HepG2 (cell line): ENCODE data around the gene IFNA6. TPM values are rescaled to one million over a fixed set of nuclear protein-coding genes. Genes with fewer than 3 reads are reported as not detected.

ENCODE experiments used
- ATF4 ChIP-seq, 2 experiments: fragments of 450-650 bp in 1 of 2; sonication (generic) in 1 of 2; formaldehyde crosslinking; IDR thresholded peaks; 2 replicates each; pipeline versions ENCODE4 v1.5.0 to v1.8.0; 2020 to 2022; ENCODE audit warnings: mild to moderate bottlenecking in 1 of 2, missing genetic modification reagents in 1 of 2
- CAMTA2 ChIP-seq: sonication (generic); formaldehyde crosslinking; IDR thresholded peaks from 2 replicates; pipeline ENCODE4 v1.4.0; 2020; ENCODE audit warnings: mild to moderate bottlenecking, missing genetic modification reagents, borderline replicate concordance
- DMTF1 ChIP-seq: sonication (generic); formaldehyde crosslinking; IDR thresholded peaks from 2 replicates; pipeline ENCODE4 v1.4.0; 2020; ENCODE audit warnings: mild to moderate bottlenecking, missing genetic modification reagents
- ETV5 ChIP-seq: IDR thresholded peaks from 2 replicates; pipeline ENCODE4 v1.6.1; 2018; ENCODE audit warnings: missing biosample characterization, missing genetic modification reagents, inconsistent platforms, borderline replicate concordance
- FOXA1 ChIP-seq, 2 experiments: fragments of 450-650 bp in 1 of 2; sonication (generic) in 1 of 2; formaldehyde crosslinking in 1 of 2; IDR thresholded peaks; 2 replicates each; pipeline versions ENCODE4 v1.4.0 to v1.6.1; 2016 to 2020; ENCODE audit warnings: missing genetic modification reagents in 1 of 2
- MAFG ChIP-seq: sonication (generic); formaldehyde crosslinking; IDR thresholded peaks from 2 replicates; pipeline ENCODE4 v1.5.1; 2020; ENCODE audit warnings: mild to moderate bottlenecking, missing genetic modification reagents
- NFE2L2 ChIP-seq: fragments of 150-350 bp; IDR thresholded peaks from 2 replicates; pipeline ENCODE4 v1.6.1; 2014; ENCODE audit warnings: low read length
- PHB2 ChIP-seq: fragments of 450-650 bp; IDR thresholded peaks from 2 replicates; pipeline ENCODE4 v1.6.1; 2018; ENCODE audit not compliant: partially characterized antibody
- SIN3B ChIP-seq: fragments of 150-350 bp; IDR thresholded peaks from 2 replicates; pipeline ENCODE4 v1.6.1; 2014; ENCODE audit warnings: low read length
- SNRNP70 ChIP-seq: fragments of 200-400 bp; formaldehyde crosslinking; IDR thresholded peaks from 2 replicates; pipeline ENCODE4 v1.6.1; 2017; ENCODE audit warnings: mild to moderate bottlenecking, low read depth, low read length, moderate library complexity
- SRSF4 ChIP-seq: fragments of 200-400 bp; formaldehyde crosslinking; IDR thresholded peaks from one replicate; pipeline ENCODE4 v1.6.1; 2018; ENCODE audit warnings: mild to moderate bottlenecking, low read depth, low read length, moderate library complexity; ENCODE audit not compliant: poor library complexity, severe bottlenecking
- ZNF350 ChIP-seq: sonication (generic); formaldehyde crosslinking; IDR thresholded peaks from 2 replicates; pipeline ENCODE4 v1.4.0; 2020; ENCODE audit warnings: mild to moderate bottlenecking, low read depth, missing genetic modification reagents, borderline replicate concordance
- ZNF430 ChIP-seq: sonication (generic); formaldehyde crosslinking; IDR thresholded peaks from 2 replicates; pipeline ENCODE4 v1.9.0; 2021; ENCODE audit warnings: mild to moderate bottlenecking, missing genetic modification reagents
- ZNF569 ChIP-seq: sonication (generic); formaldehyde crosslinking; IDR thresholded peaks from 2 replicates; pipeline ENCODE4 v1.5.0; 2020; ENCODE audit warnings: mild to moderate bottlenecking, missing genetic modification reagents, moderate library complexity, borderline replicate concordance
- ZNF629 ChIP-seq: sonication (generic); formaldehyde crosslinking; conservative IDR thresholded peaks from 2 replicates; pipeline ENCODE4 v1.5.0; 2020; ENCODE audit warnings: missing genetic modification reagents
- ZNF674 ChIP-seq: sonication (generic); formaldehyde crosslinking; IDR thresholded peaks from 2 replicates; pipeline ENCODE4 v1.5.0; 2020; ENCODE audit warnings: low read depth, mild to moderate bottlenecking, missing genetic modification reagents
- ZNF772 ChIP-seq: sonication (generic); formaldehyde crosslinking; IDR thresholded peaks from 2 replicates; pipeline ENCODE4 v1.5.0; 2020; ENCODE audit warnings: mild to moderate bottlenecking, missing genetic modification reagents
- ZNF773 ChIP-seq: sonication (generic); formaldehyde crosslinking; IDR thresholded peaks from 2 replicates; pipeline ENCODE4 v1.4.0; 2020; ENCODE audit warnings: missing genetic modification reagents, borderline replicate concordance
- ZSCAN21 ChIP-seq: sonication (generic); formaldehyde crosslinking; IDR thresholded peaks from 2 replicates; pipeline ENCODE4 v1.8.0; 2022; ENCODE audit warnings: mild to moderate bottlenecking, missing genetic modification reagents, moderate library complexity, borderline replicate concordance
- polyA plus RNA-seq, 8 experiments: library from polyadenylated mRNA; depleted of rRNA in 3 of 8; stranded (reverse) in 7 of 8; unstranded in 1 of 8; fragments of >200 nt; fragmentation: Illumina TruSeq in 4 of 8; extraction: Trizol in 4 of 8; gene quantifications; 2 replicates each; pipeline versions ENCODE4 v1.2.1 to v1.2.3, GENCODE V29; 2011 to 2016; ENCODE audit warnings: low read depth in 4 of 8, missing spikeins in 1 of 8, mixed read lengths in 1 of 8; ENCODE audit not compliant: insufficient read depth in 1 of 8
- total RNA-seq, 5 experiments: library from RNA; depleted of rRNA; stranded (reverse); fragments of >200 nt; fragmentation: Illumina TruSeq; extraction: Trizol; gene quantifications; 2 replicates each; pipeline ENCODE4 v1.2.3, GENCODE V29; 2016; ENCODE audit warnings: low read depth in 1 of 5
- TF ChIP-seq, protein P1 (sequence below): sonication (generic); formaldehyde crosslinking; IDR thresholded peaks from 2 replicates; pipeline ENCODE4 v1.4.0; 2020; ENCODE audit warnings: missing genetic modification reagents

The IFNA6 gene
- total and polyA plus RNA-seq, 2 of the 13 experiments (the other 11 are each of a cell fraction or from before 2014, with no cell fraction given): not detected

DNA sequence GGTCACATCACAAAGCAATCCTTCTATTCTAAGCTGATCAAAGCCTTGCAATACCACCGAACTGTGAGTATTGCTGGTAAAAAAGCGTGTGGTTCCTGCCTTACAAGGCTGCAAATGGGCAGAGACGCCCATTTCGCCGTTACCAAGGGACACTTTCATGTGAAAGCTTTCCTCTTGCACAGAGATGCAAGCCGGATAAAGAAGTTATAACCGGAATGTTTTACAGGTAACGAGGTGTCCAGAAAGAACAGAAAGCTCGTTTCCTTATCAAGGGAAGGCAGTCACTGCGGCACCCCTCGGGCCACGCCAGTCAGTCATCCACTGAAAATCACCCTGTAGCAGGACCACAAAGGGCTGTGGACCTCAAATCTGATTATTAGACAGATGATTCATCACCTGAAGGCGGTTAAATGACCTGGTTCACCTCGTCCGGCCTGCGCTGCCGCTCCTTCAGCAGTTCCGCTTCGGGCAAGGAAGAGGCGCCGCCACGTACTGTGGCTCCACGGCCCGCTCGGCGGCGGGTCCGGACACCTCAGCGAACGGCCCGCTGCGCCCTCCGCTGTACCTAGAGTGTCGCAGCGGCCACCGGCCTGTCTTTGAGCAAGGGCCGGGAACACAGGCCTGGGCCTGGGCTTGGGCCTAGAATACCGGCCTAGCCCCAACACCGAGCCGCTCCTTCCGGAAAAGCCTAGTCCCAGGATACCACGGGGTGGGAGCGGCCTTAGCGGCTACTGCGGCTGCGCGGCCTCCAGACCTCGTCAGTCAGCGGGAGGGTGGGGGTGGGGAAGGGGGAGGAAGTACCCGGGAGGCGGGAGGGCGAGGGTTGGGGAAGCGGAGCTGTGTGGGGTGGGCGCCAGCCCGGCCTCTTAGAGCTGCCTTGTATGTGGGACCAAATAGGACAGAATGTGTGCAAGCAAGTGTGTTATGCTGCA, 15.7 kb downstream of the IFNA6 start, which contains the start of gene KLHL9 (continued):
- TF ChIP-seq, protein P1, sequence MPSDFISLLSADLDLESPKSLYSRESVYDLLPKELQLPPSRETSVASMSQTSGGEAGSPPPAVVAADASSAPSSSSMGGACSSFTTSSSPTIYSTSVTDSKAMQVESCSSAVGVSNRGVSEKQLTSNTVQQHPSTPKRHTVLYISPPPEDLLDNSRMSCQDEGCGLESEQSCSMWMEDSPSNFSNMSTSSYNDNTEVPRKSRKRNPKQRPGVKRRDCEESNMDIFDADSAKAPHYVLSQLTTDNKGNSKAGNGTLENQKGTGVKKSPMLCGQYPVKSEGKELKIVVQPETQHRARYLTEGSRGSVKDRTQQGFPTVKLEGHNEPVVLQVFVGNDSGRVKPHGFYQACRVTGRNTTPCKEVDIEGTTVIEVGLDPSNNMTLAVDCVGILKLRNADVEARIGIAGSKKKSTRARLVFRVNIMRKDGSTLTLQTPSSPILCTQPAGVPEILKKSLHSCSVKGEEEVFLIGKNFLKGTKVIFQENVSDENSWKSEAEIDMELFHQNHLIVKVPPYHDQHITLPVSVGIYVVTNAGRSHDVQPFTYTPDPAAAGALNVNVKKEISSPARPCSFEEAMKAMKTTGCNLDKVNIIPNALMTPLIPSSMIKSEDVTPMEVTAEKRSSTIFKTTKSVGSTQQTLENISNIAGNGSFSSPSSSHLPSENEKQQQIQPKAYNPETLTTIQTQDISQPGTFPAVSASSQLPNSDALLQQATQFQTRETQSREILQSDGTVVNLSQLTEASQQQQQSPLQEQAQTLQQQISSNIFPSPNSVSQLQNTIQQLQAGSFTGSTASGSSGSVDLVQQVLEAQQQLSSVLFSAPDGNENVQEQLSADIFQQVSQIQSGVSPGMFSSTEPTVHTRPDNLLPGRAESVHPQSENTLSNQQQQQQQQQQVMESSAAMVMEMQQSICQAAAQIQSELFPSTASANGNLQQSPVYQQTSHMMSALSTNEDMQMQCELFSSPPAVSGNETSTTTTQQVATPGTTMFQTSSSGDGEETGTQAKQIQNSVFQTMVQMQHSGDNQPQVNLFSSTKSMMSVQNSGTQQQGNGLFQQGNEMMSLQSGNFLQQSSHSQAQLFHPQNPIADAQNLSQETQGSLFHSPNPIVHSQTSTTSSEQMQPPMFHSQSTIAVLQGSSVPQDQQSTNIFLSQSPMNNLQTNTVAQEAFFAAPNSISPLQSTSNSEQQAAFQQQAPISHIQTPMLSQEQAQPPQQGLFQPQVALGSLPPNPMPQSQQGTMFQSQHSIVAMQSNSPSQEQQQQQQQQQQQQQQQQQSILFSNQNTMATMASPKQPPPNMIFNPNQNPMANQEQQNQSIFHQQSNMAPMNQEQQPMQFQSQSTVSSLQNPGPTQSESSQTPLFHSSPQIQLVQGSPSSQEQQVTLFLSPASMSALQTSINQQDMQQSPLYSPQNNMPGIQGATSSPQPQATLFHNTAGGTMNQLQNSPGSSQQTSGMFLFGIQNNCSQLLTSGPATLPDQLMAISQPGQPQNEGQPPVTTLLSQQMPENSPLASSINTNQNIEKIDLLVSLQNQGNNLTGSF: peak; percentile 64
- peak; percentile 72; the same call in 1 of the 2 replicates for TF ChIP-seq ZSCAN21
- no peak for TF ChIP-seq ZNF569 (CRISPR knock-in tag)
- 0 out of 4 replicates have a peak, but pooled peaks of 1 of the 2 experiments have one; percentile 36 for TF ChIP-seq ATF4 (CRISPR knock-in tag; IDR thresholded peaks at IDR 0.05)
- TF ChIP-seq ZNF430 (CRISPR knock-in tag): peak; percentile 92
- no peak for TF ChIP-seq SIN3B
- peak; percentile 66 for TF ChIP-seq ETV5
- no peak for TF ChIP-seq NFE2L2
- peak; percentile 48; the same call in 1 of the 2 replicates for TF ChIP-seq ZNF674 (CRISPR knock-in tag)
- no peak for TF ChIP-seq FOXA1 (IDR thresholded peaks at IDR 0.05)
- TF ChIP-seq FOXA1 (CRISPR knock-in tag; IDR thresholded peaks at IDR 0.05): no peak
- TF ChIP-seq ZNF629 (CRISPR knock-in tag): no peak
- TF ChIP-seq CAMTA2 (CRISPR knock-in tag): peak; percentile 71; the same call in 1 of the 2 replicates
- TF ChIP-seq SNRNP70: no peak
- 0 out of 2 replicates have a peak, but pooled peaks have one; percentile 43 for TF ChIP-seq MAFG (CRISPR knock-in tag)
- TF ChIP-seq ZNF773 (CRISPR knock-in tag): 0 out of 2 replicates have a peak, but pooled peaks have one; percentile 67
- TF ChIP-seq ZNF350 (CRISPR knock-in tag): peak; percentile 71; the same call in 1 of the 2 replicates
- TF ChIP-seq ZNF772 (CRISPR knock-in tag): peak; percentile 50; the same call in 1 of the 2 replicates
- no peak for TF ChIP-seq DMTF1 (CRISPR knock-in tag)
- no peak for TF ChIP-seq SRSF4
- no peak for TF ChIP-seq PHB2
